ENCODE results near the gene ATL3. TPM values are rescaled to one million over a fixed set of nuclear protein-coding genes. Genes with fewer than 3 reads are reported as not detected.
A peak's percentile ranks its signal among the peaks of the same experiment; 100 is the strongest.

The ATL3 gene
- total RNA-seq, 1 experiment from 2014 or later, result 52.2 TPM

GRCh38 chr11:63629426-63629825 lies 41.8 kb downstream of the ATL3 start:
- peak overlapping the region; percentile 55 for H3K4me3 Mint-ChIP-seq (ENCODE audit: low read depth, unreplicated experiment)
- intact Hi-C loops (cut with micrococcal nuclease; ENCODE audit: unreplicated experiment), result no loop called here
- no peak for DNase-seq
- no peak for TF ChIP-seq CTCF (IDR thresholded peaks at IDR 0.05; ENCODE audit: unreplicated experiment)
- peaks cover 65% of the 10 kb centered on the region for H3K36me3 Mint-ChIP-seq (ENCODE audit: insufficient read depth, unreplicated experiment)
- BruUV-seq (replicated peaks), result no TSS peak
- H3K27me3 Mint-ChIP-seq (ENCODE audit: unreplicated experiment), result no peaks in the 10 kb centered on the region
- H3K4me1 Mint-ChIP-seq (ENCODE audit: low read depth, unreplicated experiment), result peaks cover 14% of the 10 kb centered on the region
- CTCF ChIA-PET, result interaction anchor here (0.7 kb wide), 1 partner anchor 90 kb away, joined by 7 read pairs; no protein-coding TSS in a partner anchor
- no peaks in the 10 kb centered on the region for H3K9me3 Mint-ChIP-seq (ENCODE audit: low read depth, unreplicated experiment)
- peak overlapping the region; percentile 58 for H3K27ac Mint-ChIP-seq (ENCODE audit: unreplicated experiment)

GRCh38 chr11:63623513-63624140 lies 47.5 kb downstream of the ATL3 start:
- no peak for TF ChIP-seq CTCF (IDR thresholded peaks at IDR 0.05; ENCODE audit: unreplicated experiment)
- Mint-ChIP-seq H3K9me3 (ENCODE audit: low read depth, unreplicated experiment) (no peaks in the 10 kb centered on the region), H3K4me3 (ENCODE audit: low read depth, unreplicated experiment) (no peak overlapping the region), H3K4me1 (ENCODE audit: low read depth, unreplicated experiment) (peaks cover 28% of the 10 kb centered on the region), H3K27ac (ENCODE audit: unreplicated experiment) (peak overlapping the region; percentile 40), H3K36me3 (ENCODE audit: insufficient read depth, unreplicated experiment) (peaks cover 19% of the 10 kb centered on the region), H3K27me3 (ENCODE audit: unreplicated experiment) (no peaks in the 10 kb centered on the region)
- no TSS peak for BruUV-seq (replicated peaks)
- no peak for DNase-seq
- intact Hi-C loops (cut with micrococcal nuclease; ENCODE audit: unreplicated experiment), result no loop called here
- CTCF ChIA-PET, result no interaction called here

GRCh38 chr11:63622323-63622722 lies 48.9 kb downstream of the ATL3 start:
- no TSS peak for BruUV-seq (replicated peaks)
- CTCF ChIA-PET, result interaction anchor here (1.0 kb wide), 2 partner anchors 13 to 143 kb away, joined by 3 read pairs; no protein-coding TSS in a partner anchor
- no peaks in the 10 kb centered on the region for H3K9me3 Mint-ChIP-seq (ENCODE audit: low read depth, unreplicated experiment)
- H3K27me3 Mint-ChIP-seq (ENCODE audit: unreplicated experiment), result no peaks in the 10 kb centered on the region
- intact Hi-C loops (cut with micrococcal nuclease; ENCODE audit: unreplicated experiment), result no loop called here
- no peak overlapping the region for H3K4me3 Mint-ChIP-seq (ENCODE audit: low read depth, unreplicated experiment)
- TF ChIP-seq CTCF (IDR thresholded peaks at IDR 0.05; ENCODE audit: unreplicated experiment), result no peak
- peak; percentile 41 for DNase-seq
- H3K36me3 Mint-ChIP-seq (ENCODE audit: insufficient read depth, unreplicated experiment), result peaks cover 15% of the 10 kb centered on the region
- H3K4me1 Mint-ChIP-seq (ENCODE audit: low read depth, unreplicated experiment), result peaks cover 28% of the 10 kb centered on the region
- H3K27ac Mint-ChIP-seq (ENCODE audit: unreplicated experiment), result peak overlapping the region; percentile 71

GRCh38 chr11:63621071-63621470 lies 50.1 kb downstream of the ATL3 start:
- no peak for TF ChIP-seq CTCF (IDR thresholded peaks at IDR 0.05; ENCODE audit: unreplicated experiment)
- Mint-ChIP-seq H3K9me3 (ENCODE audit: low read depth, unreplicated experiment) (no peaks in the 10 kb centered on the region), H3K27me3 (ENCODE audit: unreplicated experiment) (no peaks in the 10 kb centered on the region), H3K4me3 (ENCODE audit: low read depth, unreplicated experiment) (no peak overlapping the region), H3K36me3 (ENCODE audit: insufficient read depth, unreplicated experiment) (peaks cover 15% of the 10 kb centered on the region), H3K4me1 (ENCODE audit: low read depth, unreplicated experiment) (peaks cover 28% of the 10 kb centered on the region), H3K27ac (ENCODE audit: unreplicated experiment) (no peak overlapping the region)
- no peak for DNase-seq
- BruUV-seq (replicated peaks), result no TSS peak
- CTCF ChIA-PET, result no interaction called here
- intact Hi-C loops (cut with micrococcal nuclease; ENCODE audit: unreplicated experiment), result no loop called here
